Activated effector memory CD4-positive, alpha-beta T cell treated with anti-CD3 and anti-CD28 coated beads, Interleukin-2, amount 50 U/mL, for 16 hours (primary cell): ENCODE results near the gene PPP1CB.
A peak's percentile ranks its signal among the peaks of the same experiment; 100 is the strongest.
"Not testable (repeated sequence)": the region's sequence is repeated elsewhere in the genome, so short reads cannot be mapped to it uniquely, and the experiment has no call there.

Experiments
- DNase-seq: peaks from one replicate; pipeline ENCODE4 v3.0.0-alpha.2; 2020

The PPP1CB gene

GRCh38 chr2:28780496-28780895 lies 28.9 kb downstream of the PPP1CB start:
- DNase-seq: no peak

- no peak for DNase-seq
Observed at GRCh38 chr2:28782423-28782822, 30.8 kb downstream of the PPP1CB start.

- DNase-seq: not testable (repeated sequence)
Observed at GRCh38 chr2:28784570-28784969, 32.9 kb downstream of the PPP1CB start.

- DNase-seq: no peak
Observed at GRCh38 chr2:28796620-28797019, 45.0 kb downstream of the PPP1CB start.

GRCh38 chr2:28801726-28802125 lies 50.1 kb downstream of the PPP1CB start:
- no peak for DNase-seq

- no peak for DNase-seq
Observed at GRCh38 chr2:28802975-28803429, 51.4 kb downstream of the PPP1CB start.

- DNase-seq: no peak
Observed at GRCh38 chr2:28809927-28810326, 58.3 kb downstream of the PPP1CB start.

- peak; percentile 93 for DNase-seq
Observed at GRCh38 chr2:28810384-28811285, 59.0 kb downstream of the PPP1CB start, which contains the start of gene SPDYA. SPDYA (plus strand) TSS chr2:28810834; CDS start chr2:28816015, 5,181 bp downstream.

GRCh38 chr2:28818053-28818452 lies 66.4 kb downstream of the PPP1CB start:
- DNase-seq: no peak

- DNase-seq: peak; percentile 71
Observed at GRCh38 chr2:28821295-28821958, 69.8 kb downstream of the PPP1CB start.

GRCh38 chr2:28822036-28822435 lies 70.4 kb downstream of the PPP1CB start:
- no peak for DNase-seq

- no peak for DNase-seq
Observed at GRCh38 chr2:28824207-28824606, 72.6 kb downstream of the PPP1CB start.

GRCh38 chr2:28824870-28825269 lies 73.2 kb downstream of the PPP1CB start:
- DNase-seq: no peak

- no peak for DNase-seq
Observed at GRCh38 chr2:28828382-28828781, 76.8 kb downstream of the PPP1CB start.

GRCh38 chr2:28833740-28834470 lies 82.3 kb downstream of the PPP1CB start:
- DNase-seq: no peak

GRCh38 chr2:28835781-28836180 lies 84.2 kb downstream of the PPP1CB start:
- no peak for DNase-seq

- no peak for DNase-seq
Observed at GRCh38 chr2:28838971-28839370, 87.3 kb downstream of the PPP1CB start.

GRCh38 chr2:28842042-28842441 lies 90.4 kb downstream of the PPP1CB start:
- no peak for DNase-seq
